ENCODE results near the gene TCF7L2. TPM values are rescaled to one million over a fixed set of nuclear protein-coding genes. Genes with fewer than 3 reads are reported as not detected.

Gene TCF7L2
- total RNA-seq, 2 donors from 2014 or later: 8.1 to 10.3 TPM

DNA sequence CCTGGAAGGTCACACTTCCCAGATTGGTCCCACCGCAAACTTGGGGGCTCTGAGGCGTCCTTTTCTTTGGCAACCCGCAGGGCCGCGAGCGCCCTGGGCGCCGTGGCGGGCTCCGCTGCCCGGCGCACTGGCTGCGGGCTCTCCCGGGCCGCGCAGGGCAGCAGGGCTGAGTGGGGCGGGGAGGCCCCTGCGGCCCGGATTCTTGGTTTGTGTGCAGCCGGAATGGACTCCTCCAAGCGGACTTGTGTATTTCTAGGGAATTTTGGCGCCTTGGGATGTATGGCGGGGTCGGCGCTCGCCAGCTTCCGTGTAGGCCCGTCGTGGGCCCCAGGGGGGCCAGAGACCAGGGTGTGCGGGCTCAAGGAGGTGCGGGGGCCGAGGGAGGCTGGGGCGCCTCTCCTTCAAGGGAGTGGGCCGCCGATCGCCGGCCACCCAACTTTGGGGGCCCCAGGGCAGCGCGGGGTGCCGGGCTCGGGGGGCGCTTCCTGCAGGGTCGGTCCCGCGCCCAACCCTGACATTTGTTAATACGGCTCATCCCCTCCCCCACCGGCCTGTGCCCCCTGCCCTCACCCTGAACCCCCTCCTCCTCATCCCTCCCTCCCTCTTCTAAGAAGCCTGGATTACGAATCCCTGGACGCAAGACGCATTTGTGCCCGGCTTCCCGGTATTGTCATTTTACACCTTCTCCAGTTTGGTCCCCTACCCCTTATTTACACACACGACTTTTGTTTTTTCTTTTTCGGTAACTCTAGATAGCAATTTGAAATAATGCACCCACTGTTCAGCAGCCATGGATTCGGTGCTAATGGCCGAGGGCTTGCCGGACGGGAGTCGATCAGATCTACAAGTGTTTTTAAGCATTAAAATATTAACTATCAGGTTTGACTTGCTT is 2.5 kb downstream of the TCF7L2 start:
- Mint-ChIP-seq H3K4me1 (ENCODE audit: low read depth in 2 of 2) (peaks cover 53 to 57% of the 10 kb centered on the region in 2 donors), H3K9me3 (no peaks in the 10 kb centered on the region), H3K36me3 (peaks cover 11% of the 10 kb centered on the region), H3K4me3 (peak overlapping the region; percentile 90), H3K27me3 (peaks cover 28 to 49% of the 10 kb centered on the region in 2 donors), H3K27ac (peak overlapping the region; percentile 79 to 81)
- peak; percentile 54 to 57 for ATAC-seq
- no peak for DNase-seq (ENCODE audit: low spot score)

DNA sequence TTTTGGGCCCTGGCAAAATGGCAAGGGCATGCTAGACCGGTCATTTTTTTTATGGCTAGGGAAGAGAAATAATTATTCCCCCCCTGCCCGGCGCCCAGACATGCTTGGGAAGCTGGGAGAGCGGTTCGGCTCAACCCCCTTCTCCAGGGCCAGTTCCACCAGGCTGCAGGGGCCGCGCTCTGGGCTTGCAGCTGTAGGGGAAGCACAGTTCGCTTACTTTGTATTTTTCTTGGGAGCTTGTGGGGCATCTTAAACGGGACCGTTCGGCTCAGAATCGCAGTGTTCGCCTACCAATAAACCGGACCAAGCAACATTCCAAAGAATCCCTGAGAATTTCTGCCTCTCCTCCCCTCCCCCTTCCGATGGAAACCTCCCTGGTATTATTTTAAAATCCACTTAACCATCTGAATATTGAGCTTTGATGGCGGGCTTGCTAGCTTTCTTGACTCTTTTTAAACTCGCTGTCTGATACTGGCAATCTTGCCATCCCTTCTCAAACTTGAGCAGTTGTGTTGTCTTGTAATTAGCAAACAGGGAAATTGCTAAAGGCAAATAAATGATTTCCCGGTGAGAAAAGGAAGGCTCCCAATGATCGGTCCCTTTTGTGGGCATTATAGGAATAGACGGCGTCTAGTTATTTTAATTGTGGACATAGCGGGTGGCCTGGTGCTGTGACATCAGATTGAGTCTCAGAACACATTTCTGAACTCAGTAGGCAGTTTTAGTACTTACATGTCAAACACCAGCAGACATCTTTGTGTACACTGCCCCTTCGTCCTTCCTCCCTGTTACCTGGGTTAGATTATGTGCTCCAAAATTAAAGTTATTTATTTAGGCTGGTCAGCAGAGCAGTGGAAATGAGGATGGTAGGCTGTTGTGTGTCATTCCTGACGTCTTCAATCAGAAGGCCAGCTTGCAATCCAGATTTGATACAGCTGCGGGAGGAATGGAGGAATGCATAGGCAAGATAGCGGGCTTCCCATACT is 3.4 kb downstream of the TCF7L2 start:
- H3K4me1 Mint-ChIP-seq (ENCODE audit: low read depth in 2 of 2): peaks cover 50 to 59% of the 10 kb centered on the region in 2 donors
- H3K27me3 Mint-ChIP-seq: peaks cover 30 to 53% of the 10 kb centered on the region in 2 donors
- H3K27ac Mint-ChIP-seq: peak overlapping the region; percentile 54
- ATAC-seq (no peak), DNase-seq (ENCODE audit: low spot score) (no peak)
- H3K36me3 Mint-ChIP-seq: peaks cover 11% of the 10 kb centered on the region
- peak overlapping the region; percentile 87 for H3K4me3 Mint-ChIP-seq
- H3K9me3 Mint-ChIP-seq: no peaks in the 10 kb centered on the region

- Mint-ChIP-seq H3K36me3 (peaks cover 11% of the 10 kb centered on the region), H3K4me1 (ENCODE audit: low read depth in 2 of 2) (peaks cover 38 to 49% of the 10 kb centered on the region in 2 donors), H3K9me3 (no peaks in the 10 kb centered on the region), H3K4me3 (peak overlapping the region; percentile 66), H3K27me3 (peaks cover 35 to 60% of the 10 kb centered on the region in 2 donors), H3K27ac (no peak overlapping the region)
- DNase-seq (ENCODE audit: low spot score) (no peak), ATAC-seq (no peak)
These were observed 5.0 kb downstream of the TCF7L2 start for GRCh38 chr10:112954974-112955581.

DNA sequence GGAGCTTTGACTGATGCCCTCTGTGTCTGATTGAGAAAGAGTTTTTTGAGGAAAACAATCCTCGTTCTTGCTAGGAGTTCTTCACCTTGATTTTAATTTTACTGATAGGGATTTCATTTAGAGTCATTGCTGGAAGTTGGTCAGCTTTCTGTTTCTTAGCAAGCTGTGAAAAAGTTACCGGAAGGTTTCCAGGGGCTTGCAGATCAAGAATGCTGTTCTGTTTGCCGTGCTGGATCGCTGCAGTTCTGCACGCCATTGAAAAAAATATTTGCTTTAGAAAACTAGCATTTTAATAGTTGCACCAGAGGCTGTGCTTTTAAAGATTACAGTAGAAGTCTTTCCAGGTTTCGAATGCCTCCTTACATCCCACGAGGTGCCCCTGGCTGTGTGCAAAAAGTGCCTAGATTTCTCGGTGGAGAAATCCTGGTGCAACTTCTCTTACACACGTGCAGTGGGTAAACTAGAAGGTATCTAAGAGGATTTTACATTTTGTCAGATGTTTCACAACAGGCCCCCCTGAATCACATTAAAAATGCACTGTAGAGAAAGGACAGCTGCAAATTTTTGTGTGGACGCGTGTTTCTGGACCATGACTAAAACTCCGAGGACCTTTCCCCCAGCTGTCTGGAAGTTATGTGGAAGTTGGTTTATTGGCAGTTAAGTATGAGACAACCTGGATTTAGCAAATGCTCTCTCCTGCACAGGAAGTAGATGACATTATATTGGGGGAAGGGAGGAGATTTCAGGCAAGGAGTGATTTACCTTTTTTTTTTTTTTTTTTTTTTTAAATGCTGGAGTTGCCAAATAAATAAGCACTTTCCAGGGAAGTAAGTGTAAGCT is 5.8 kb downstream of the TCF7L2 start:
- no peaks in the 10 kb centered on the region for H3K9me3 Mint-ChIP-seq
- H3K27me3 Mint-ChIP-seq: peaks cover 37 to 64% of the 10 kb centered on the region in 2 donors
- no peak for DNase-seq (ENCODE audit: low spot score)
- peaks cover 36 to 42% of the 10 kb centered on the region in 2 donors for H3K4me1 Mint-ChIP-seq (ENCODE audit: low read depth in 2 of 2)
- H3K36me3 Mint-ChIP-seq: peaks cover 11% of the 10 kb centered on the region
- H3K27ac Mint-ChIP-seq: no peak overlapping the region
- peak overlapping the region; percentile 66 for H3K4me3 Mint-ChIP-seq
- no peak for ATAC-seq

DNA sequence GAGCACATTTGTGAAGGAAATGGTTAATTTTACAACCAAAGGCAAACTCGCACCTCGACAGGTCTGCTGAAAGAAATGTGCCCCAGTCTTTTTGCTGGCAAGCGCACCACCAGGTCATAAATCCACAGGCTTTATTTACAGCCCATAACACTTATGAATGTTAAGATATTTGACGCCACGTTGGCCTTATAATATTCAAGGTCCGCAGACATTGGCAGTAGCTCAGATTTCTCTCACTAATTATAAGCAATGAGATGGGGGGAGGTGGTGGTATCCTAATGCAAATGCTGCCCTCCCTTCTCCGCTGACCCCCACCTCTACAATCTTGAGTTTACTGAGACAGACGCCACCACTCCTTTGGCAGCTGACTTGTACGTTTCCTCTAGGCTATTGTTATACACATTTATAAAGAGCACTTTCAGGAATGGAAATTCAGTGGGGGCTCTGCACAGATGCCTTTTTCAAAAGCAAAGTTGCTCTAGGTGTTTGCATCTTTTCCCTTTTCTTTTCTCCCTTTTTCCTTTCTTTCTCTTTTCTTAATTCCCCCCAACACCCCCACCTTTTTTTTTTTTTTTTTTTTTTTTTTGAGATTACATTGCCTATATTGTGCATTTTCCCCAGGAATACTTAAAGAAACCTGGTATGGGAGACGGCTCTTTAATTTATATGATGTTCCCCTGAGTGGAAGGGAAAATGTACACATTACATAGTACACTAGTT is 6.7 kb downstream of the TCF7L2 start:
- Mint-ChIP-seq H3K4me3 (peak overlapping the region; percentile 66), H3K27me3 (peaks cover 37 to 71% of the 10 kb centered on the region in 2 donors)
- no peak for ATAC-seq

DNA sequence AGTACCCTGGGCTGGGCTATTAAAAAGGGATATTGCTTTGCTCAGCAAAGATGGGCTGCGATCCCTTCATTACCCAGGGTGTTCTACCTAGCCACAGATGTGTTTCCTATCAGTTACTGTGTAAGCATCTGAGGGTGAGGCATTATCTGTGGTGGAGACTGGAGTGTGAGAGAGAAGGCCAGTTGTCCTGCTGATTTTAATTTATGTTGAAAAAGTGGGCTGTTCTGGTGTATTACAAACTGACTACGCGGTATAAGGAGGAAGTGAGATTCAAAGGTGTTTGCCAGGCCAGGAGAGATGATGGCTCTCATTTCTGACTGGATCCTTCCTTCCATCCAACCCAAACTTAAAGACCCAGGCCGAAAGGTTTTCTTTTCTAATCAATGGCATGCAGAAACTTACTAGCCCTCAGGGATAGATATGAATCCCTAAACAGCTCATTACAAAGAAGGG is 7.6 kb downstream of the TCF7L2 start:
- peaks cover 5% of the 10 kb centered on the region for H3K36me3 Mint-ChIP-seq
- no peak overlapping the region for H3K4me3 Mint-ChIP-seq
- DNase-seq (ENCODE audit: low spot score) (no peak), ATAC-seq (no peak)
- no peak overlapping the region for H3K27ac Mint-ChIP-seq
- peaks cover 39 to 41% of the 10 kb centered on the region in 2 donors for H3K4me1 Mint-ChIP-seq (ENCODE audit: low read depth in 2 of 2)
- peaks cover 40 to 74% of the 10 kb centered on the region in 2 donors for H3K27me3 Mint-ChIP-seq
- H3K9me3 Mint-ChIP-seq: no peaks in the 10 kb centered on the region

More for the DNA sequence above, 6.7 kb downstream of the TCF7L2 start:
- Mint-ChIP-seq H3K9me3 (no peaks in the 10 kb centered on the region), H3K36me3 (peaks cover 9% of the 10 kb centered on the region), H3K4me1 (ENCODE audit: low read depth in 2 of 2) (peaks cover 39 to 40% of the 10 kb centered on the region in 2 donors), H3K27ac (no peak overlapping the region)
- no peak for DNase-seq (ENCODE audit: low spot score)

GRCh38 chr10:112958275-112958995 is 8.4 kb downstream of the TCF7L2 start:
- Mint-ChIP-seq H3K4me3 (no peak overlapping the region), H3K27ac (no peak overlapping the region), H3K4me1 (ENCODE audit: low read depth in 2 of 2) (peaks cover 32 to 36% of the 10 kb centered on the region in 2 donors), H3K36me3 (no peaks in the 10 kb centered on the region), H3K9me3 (no peaks in the 10 kb centered on the region), H3K27me3 (peaks cover 36 to 67% of the 10 kb centered on the region in 2 donors)
- no peak for DNase-seq (ENCODE audit: low spot score)
- ATAC-seq: no peak

DNA sequence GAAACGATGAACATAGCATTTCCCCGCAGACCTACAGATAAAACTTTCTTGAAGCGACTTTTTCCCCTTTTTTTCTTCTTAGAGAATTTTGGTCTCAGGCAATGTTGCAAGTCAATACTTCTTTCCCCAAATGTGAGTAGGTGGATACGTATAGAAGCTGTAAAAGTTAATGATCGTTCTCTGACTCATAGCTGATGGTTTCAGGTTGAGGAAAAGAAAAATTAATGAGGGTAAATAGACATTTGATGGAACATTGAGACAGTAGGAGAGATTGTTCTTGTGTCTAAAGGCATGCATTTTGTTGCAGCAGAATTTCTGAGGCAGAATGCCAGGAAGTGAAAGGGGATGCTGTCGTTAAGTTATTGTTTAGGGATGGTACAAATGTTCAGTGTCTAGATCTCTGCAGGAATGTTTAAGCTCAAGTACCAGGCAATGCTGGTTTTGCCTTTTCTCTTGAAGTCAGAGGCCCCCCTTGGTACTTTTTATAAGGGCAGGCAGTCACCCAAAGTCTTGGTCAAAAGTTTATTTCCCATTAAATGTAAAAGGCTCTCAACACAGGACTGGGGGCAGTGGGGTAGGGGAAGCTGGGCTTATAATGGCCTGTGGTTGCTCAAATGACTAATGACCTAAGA is 9.3 kb downstream of the TCF7L2 start:
- no peak for ATAC-seq
- Mint-ChIP-seq H3K9me3 (no peaks in the 10 kb centered on the region), H3K4me3 (no peak overlapping the region), H3K27ac (no peak overlapping the region), H3K36me3 (no peaks in the 10 kb centered on the region), H3K27me3 (peaks cover 32 to 66% of the 10 kb centered on the region in 2 donors), H3K4me1 (ENCODE audit: low read depth in 2 of 2) (peaks cover 33 to 36% of the 10 kb centered on the region in 2 donors)
- DNase-seq (ENCODE audit: low spot score): no peak

DNA sequence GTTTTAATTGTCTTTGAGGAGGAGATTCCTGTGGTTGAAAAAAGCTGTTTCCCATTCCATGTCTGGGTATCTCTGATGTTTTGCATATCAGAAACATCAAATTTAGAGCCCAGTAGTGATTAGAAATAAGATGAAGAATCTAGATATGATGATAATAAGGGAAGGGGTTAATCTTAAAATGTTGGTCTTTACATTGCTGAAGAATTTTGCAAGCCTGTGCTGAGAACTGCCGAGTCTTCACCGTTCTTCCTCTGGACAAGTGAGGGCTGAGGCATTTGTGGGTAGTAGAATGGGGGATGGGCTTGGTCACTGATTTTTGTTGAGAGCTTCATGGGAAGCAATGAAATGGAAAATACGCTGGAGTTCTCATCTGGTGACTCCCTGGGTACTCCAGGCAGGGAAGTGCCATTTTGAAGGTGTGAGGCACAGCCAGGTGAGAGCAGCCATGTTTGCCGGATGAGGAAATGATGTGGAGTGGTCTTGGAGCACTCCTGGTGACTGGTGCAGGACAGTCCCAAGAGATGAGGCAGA is 10.2 kb downstream of the TCF7L2 start:
- Mint-ChIP-seq H3K27ac (no peak overlapping the region), H3K36me3 (no peaks in the 10 kb centered on the region), H3K27me3 (peaks cover 33 to 66% of the 10 kb centered on the region in 2 donors), H3K4me1 (ENCODE audit: low read depth in 2 of 2) (peaks cover 33 to 40% of the 10 kb centered on the region in 2 donors), H3K4me3 (no peak overlapping the region), H3K9me3 (no peaks in the 10 kb centered on the region)
- no peak for DNase-seq (ENCODE audit: low spot score)
- ATAC-seq: no peak

- Mint-ChIP-seq H3K36me3 (no peaks in the 10 kb centered on the region), H3K27ac (no peak overlapping the region), H3K4me3 (no peak overlapping the region), H3K27me3 (peaks cover 29 to 58% of the 10 kb centered on the region in 2 donors), H3K4me1 (ENCODE audit: low read depth in 2 of 2) (peaks cover 22 to 27% of the 10 kb centered on the region in 2 donors), H3K9me3 (no peaks in the 10 kb centered on the region)
- no peak for DNase-seq (ENCODE audit: low spot score)
- no peak for ATAC-seq
These were observed 11.6 kb downstream of the TCF7L2 start for GRCh38 chr10:112961609-112962008.

DNA sequence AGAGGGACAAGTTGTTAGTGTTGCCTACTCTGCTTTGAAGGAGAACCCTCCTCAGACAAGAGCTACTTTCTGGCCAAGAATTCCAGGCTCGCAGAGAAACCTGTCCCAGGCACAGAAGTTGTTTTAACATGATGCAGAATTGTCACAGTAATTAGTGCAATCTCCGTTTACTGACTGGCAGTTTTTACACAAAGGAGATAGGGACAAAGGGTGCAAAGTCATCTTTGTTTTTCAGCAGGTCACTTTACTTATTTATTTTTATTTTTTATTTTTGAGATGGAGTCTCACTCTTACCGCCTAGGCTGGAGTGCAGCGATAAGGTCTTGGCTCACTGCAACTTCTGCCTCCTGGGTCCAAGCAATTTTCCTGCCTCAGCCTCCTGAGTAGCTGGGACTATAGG is 12.3 kb downstream of the TCF7L2 start:
- no peak overlapping the region for H3K4me3 Mint-ChIP-seq
- H3K27ac Mint-ChIP-seq: no peak overlapping the region
- DNase-seq (ENCODE audit: low spot score): no peak
- ATAC-seq: no peak
- no peaks in the 10 kb centered on the region for H3K36me3 Mint-ChIP-seq
- peaks cover 26 to 53% of the 10 kb centered on the region in 2 donors for H3K27me3 Mint-ChIP-seq
- no peaks in the 10 kb centered on the region for H3K9me3 Mint-ChIP-seq
- peaks cover 18 to 24% of the 10 kb centered on the region in 2 donors for H3K4me1 Mint-ChIP-seq (ENCODE audit: low read depth in 2 of 2)
